GM10248 (cell line): ENCODE results near the gene CHCHD1.

Experiments
- CTCF ChIA-PET: fragments of 300-600 bp; sonication (Branson Sonifier 250); formaldehyde crosslinking; extraction: SDS; loops from one replicate; lab custom pipeline; 2021; ENCODE audit warnings: antibody characterized with exemption; lab: Yijun Ruan, JAX
- POLR2A ChIA-PET: fragments of 350-650 bp; sonication (Branson Sonifier 250); formaldehyde crosslinking; extraction: SDS; loops from one replicate; lab custom pipeline; 2020; ENCODE audit warnings: antibody characterized with exemption; lab: Yijun Ruan, JAX
- DNase-seq: peaks from one replicate; pipeline ENCODE4 v3.0.0; 2012; ENCODE audit errors: extremely low spot score
- CTCF ChIP-seq: IDR thresholded peaks from 2 replicates; pipeline ENCODE4 v1.5.1; 2012; ENCODE audit warnings: mild to moderate bottlenecking, low read depth; ENCODE audit errors: extremely low read depth, missing control alignments, control extremely low read depth

The CHCHD1 gene

DNA sequence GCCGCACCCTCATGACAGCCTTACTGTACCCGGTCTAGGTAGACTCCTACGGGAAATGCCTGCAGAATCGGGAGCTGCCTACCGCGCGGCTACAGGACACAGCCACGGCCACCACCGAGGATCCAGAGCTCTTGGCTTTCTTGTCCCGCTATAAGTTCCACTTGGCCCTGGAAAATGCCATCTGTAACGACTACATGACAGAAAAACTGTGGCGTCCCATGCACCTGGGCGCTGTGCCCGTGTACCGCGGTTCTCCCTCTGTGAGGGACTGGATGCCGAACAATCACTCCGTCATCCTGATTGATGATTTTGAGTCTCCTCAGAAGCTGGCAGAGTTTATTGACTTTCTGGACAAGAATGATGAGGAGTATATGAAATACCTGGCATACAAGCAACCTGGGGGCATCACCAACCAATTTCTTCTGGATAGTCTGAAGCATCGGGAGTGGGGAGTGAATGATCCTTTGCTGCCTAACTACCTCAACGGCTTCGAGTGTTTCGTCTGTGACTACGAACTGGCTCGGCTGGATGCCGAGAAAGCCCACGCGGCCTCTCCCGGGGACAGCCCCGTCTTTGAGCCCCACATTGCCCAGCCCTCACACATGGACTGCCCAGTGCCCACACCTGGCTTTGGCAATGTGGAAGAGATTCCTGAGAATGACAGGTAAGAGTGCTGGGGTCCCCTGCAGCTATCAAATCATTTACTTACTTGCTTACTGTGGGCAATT, 8.5 kb upstream of the CHCHD1 start:
- no peak for DNase-seq
- CTCF ChIA-PET: interaction anchor here (1.0 to 4.6 kb wide), 9 partner anchors 7 to 168 kb away, joined by 3 to 23 read pairs (median 6); partner anchors contain the start of genes CHCHD1 and ZSWIM8
- POLR2A ChIA-PET: interaction anchor here (0.7 to 2.2 kb wide), 6 partner anchors 8 to 43 kb away, joined by 3 to 10 read pairs (median 4); partner anchors contain the start of genes CHCHD1 and SEC24C
- TF ChIP-seq CTCF: no peak

DNA sequence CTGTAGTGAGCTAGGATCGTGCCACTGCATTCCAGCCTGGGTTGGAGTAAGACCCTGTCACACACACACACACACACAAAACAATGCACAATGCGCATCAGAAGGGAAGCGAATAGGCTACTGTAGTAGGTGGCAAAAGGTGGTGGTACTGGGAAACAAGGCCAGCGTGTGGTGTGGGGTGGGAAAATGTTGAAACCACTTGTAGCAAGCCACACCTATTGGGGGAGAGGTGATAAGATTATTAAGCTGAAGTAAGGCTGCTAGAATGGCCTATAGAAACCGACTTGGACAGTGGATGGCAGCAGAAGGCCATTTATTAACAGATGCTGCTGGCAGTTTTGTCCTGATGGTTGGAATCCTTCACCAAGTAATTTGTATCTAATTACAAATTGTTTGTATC, 7.2 kb upstream of the CHCHD1 start:
- no peak for DNase-seq
- TF ChIP-seq CTCF: peak; percentile 32
- CTCF ChIA-PET: interaction anchor here (1.0 to 4.6 kb wide), 5 partner anchors 9 to 166 kb away, joined by 3 to 23 read pairs (median 6); no protein-coding TSS in a partner anchor
- POLR2A ChIA-PET: no interaction called here

GRCh38 chr10:73779018-73779417, 2.8 kb upstream of the CHCHD1 start:
- CTCF ChIA-PET: interaction anchor here (1.4 kb wide), 1 partner anchor 9 kb away, joined by 4 read pairs; no protein-coding TSS in a partner anchor
- POLR2A ChIA-PET: interaction anchor here (0.7 to 1.7 kb wide), 4 partner anchors 10 to 1941 kb away, joined by 3 to 8 read pairs (median 4); no protein-coding TSS in a partner anchor
- TF ChIP-seq CTCF: no peak
- no peak for DNase-seq

GRCh38 chr10:73779539-73780197, 2.2 kb upstream of the CHCHD1 start:
- no peak for TF ChIP-seq CTCF
- ChIA-PET CTCF (no interaction called here), POLR2A (interaction anchor here (0.7 to 1.1 kb wide), 3 partner anchors 14 to 1942 kb away, joined by 3 to 4 read pairs (median 3); no protein-coding TSS in a partner anchor)
- no peak for DNase-seq

- no peak for DNase-seq
- CTCF ChIA-PET: interaction anchor here (1.3 to 2.9 kb wide), 4 partner anchors 8 to 99 kb away, joined by 3 to 12 read pairs (median 6); a partner anchor contains a TSS
- POLR2A ChIA-PET: no interaction called here
- TF ChIP-seq CTCF: no peak
Measured at GRCh38 chr10:73780301-73780700, 1.5 kb upstream of the CHCHD1 start.

DNA sequence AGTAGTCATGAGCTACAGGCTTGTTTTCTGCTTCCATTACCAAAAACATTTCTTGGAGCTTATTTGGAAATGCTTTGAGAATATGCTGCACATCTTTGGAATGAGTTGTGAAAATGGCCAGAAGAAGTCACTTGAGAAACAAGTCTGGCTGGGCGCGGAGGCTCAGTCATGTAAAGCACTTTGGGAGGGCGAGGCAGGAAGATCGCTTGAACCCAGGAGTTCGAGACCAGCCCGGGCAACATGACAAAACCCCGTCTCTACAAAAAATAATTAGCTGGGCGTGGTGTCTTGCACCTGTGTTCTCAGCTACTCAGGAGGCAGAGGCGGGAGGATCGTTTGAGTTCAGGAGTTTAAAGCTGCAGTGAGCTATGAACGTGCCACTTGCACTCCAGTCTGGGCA, 882 bp upstream of the CHCHD1 start:
- DNase-seq: no peak
- ChIA-PET CTCF (interaction anchor here (1.0 to 2.9 kb wide), 7 partner anchors 8 to 252 kb away, joined by 3 to 12 read pairs (median 4); a partner anchor contains a TSS), POLR2A (interaction anchor here (0.8 to 1.8 kb wide), 2 partner anchors 9 to 13 kb away, joined by 3 to 10 read pairs; a partner anchor contains a TSS)
- no peak for TF ChIP-seq CTCF
